NCI-H2029 treated with DMSO at 0.1 percent for 48 hours (cell line): Measurements from ENCODE around the gene DZIP1L.
A peak's percentile ranks its signal among the peaks of the same experiment; 100 is the strongest.
"Not testable (repeated sequence)": the region's sequence is repeated elsewhere in the genome, so short reads cannot be mapped to it uniquely, and the experiment has no call there.

ENCODE experiments used
- DNase-seq: peaks from one replicate; lab custom pipeline; 2025; lab: John Stamatoyannopoulos, UW

The DZIP1L gene

DNA sequence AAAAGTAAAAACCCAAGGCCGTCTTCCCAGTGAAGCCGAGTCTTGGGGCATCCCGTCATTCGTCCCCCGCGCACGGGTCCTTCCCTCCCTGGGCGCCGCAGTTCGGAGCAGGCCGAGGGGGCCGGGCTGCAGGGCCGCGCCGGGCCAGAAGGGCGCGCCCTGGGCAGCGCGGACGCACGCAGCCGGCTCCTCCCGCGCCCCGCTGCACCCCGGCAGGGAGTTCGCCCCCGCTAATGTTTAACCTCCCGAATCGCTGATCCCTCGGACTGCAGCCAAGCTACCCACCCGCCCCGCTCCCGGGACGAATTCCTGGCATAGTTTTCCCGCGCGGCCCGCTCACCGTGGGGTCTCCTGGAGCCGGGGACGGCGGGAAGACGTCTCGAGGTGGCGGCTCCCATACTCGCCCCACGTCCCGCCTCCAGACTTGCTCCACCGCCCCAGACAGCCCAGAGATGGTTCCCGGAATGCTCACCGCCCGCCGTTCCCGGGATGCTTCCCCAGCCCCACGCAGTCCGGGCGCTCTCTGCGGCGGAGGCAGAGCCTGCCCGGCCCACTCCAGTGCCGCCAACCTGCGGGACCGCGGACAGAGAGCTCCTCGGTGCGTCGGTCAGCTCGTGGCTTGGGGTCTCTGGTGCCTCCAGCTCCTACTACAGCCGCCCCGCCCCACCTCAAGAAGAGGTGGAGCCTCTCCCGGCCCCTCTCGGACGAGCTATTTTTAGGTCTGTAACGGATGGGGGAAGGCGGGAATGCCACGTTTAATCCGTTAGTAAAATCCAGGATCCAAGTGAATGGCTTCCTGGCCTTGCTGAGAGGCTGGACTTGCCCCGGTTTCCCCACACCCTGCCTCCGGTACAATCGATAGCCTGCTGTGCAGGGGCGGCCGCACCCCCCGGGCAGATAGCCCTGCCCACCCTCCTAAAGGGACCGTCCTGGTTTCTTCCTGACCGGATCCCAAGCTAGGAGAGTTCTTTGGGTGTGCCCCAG lies at the start of gene DZIP1L:
Gene DZIP1L, minus strand, starts transcription at position 621 of the 984 bp plus-strand sequence. CDS start 11,637 bp downstream, outside the sequence.
- DNase-seq: no peak

- no peak for DNase-seq
These were observed 49.7 kb upstream of the DZIP1L start for GRCh38 chr3:138165061-138165460.

DNA sequence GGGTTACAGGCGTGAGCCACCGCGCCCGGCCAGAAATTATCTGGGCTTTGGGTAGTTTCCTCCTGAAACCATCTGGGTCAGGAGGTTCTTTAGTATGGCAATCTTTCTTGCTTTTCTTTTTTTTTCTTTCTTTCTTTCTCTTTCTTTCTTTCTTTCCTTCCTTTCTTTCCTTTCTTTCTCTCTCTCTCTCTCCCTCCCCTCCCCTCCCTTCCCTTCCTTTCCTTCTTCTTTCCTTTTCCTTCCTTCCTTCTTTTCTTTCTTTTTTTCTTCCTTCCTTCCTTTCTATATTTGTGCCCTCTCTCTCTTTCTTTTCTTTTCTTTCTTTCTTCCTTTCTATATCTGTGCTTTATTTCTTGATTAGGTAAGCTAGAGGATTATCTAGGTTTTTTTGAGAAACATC lies 42.3 kb upstream of the DZIP1L start:
- no peak for DNase-seq

- no peak for DNase-seq
These were observed 39.1 kb upstream of the DZIP1L start for GRCh38 chr3:138154534-138154933.

- DNase-seq: no peak
These were observed 33.1 kb upstream of the DZIP1L start for GRCh38 chr3:138148503-138148902.

- not testable (repeated sequence) for DNase-seq
These were observed 26.8 kb upstream of the DZIP1L start for GRCh38 chr3:138142181-138142580.

- DNase-seq: no peak
These were observed 25.5 kb upstream of the DZIP1L start for GRCh38 chr3:138140940-138141339.

GRCh38 chr3:138139691-138140090 lies 24.3 kb upstream of the DZIP1L start:
- DNase-seq: no peak

DNA sequence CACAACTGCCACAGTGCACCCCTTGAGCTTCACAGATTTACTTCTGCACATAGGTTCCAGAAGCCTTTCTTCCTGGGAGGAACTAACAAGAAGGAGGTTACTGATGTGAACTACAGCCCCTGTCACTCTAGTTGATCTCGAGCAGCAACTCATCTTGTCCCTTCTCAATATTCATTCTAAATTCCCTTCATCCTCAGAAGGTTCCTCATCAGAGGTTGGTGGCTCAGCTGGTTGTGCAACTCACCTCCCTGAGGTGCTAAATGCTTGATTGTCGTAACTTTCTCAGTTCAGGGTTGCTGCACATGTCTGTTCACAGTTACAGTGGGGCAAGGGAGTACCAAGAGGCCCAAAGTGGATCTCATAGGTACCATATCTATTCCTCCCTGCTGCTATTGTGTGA lies 22.5 kb upstream of the DZIP1L start:
- DNase-seq: no peak

GRCh38 chr3:138136201-138136600 lies 20.8 kb upstream of the DZIP1L start:
- DNase-seq: no peak

GRCh38 chr3:138135833-138136194 lies 20.4 kb upstream of the DZIP1L start:
- no peak for DNase-seq

DNA sequence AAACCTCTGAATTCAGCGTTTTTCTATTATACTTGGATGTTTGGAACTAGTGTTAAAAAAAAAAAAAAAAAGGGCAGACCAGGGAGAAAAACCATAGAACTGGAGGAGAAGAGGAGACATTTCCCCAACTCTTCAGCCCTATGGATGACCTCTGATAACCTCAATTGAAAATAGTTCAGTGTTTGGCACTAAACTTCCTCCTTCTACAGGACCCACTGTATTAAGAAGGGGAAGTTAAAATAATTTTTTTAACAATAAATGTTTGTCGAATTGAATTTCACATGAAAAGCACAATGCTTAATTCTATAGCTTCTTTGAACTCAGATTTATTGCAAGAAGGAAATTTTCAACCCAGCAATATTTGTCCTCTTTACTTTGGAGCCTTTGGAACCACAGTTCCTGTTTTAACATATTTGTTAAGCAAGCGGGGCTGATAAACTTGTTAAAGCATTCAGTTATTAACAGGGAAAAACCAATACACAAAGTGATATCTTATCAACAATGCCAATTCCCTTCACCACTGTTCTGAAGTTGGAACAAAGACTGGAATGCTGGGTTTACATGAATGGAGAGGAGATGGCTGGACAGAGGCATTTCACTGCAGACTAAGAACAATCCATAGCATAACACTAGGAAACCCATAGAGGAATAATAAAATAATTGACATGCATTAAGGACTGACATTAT lies 19.9 kb upstream of the DZIP1L start:
- no peak for DNase-seq

GRCh38 chr3:138132239-138132638 lies 16.8 kb upstream of the DZIP1L start, which contains the start of gene A4GNT:
Gene A4GNT (minus strand): TSS chr3:138132390. CDS start chr3:138131256, 1,134 bp downstream.
- no peak for DNase-seq

GRCh38 chr3:138127636-138128365 lies 12.4 kb upstream of the DZIP1L start:
- DNase-seq: no peak

GRCh38 chr3:138125548-138126221 lies 10.3 kb upstream of the DZIP1L start:
- no peak for DNase-seq

GRCh38 chr3:138124706-138125355 lies 9.4 kb upstream of the DZIP1L start:
- DNase-seq: no peak

DNA sequence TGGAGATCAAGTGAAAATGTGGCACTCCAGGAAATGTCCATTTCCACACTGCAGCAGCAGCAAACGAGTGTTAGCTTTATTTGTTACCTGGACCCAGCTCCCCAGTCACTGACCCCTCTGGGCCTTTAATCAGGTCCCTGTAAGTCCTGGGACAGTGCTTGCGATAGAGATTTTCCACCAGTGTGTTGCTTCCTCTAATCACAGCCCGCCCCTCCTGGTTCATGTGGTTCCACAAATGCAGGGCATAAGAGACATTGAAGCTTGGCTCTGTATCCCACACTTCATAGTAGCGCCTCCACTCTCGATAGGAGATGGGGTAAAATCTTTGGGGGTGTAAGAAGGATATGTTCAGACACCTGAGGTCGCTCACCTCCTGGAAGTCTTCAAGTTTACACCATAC lies 8.8 kb upstream of the DZIP1L start:
- DNase-seq: no peak

GRCh38 chr3:138119423-138119766 lies 4.0 kb upstream of the DZIP1L start:
- no peak for DNase-seq

GRCh38 chr3:138118612-138119422 lies 3.4 kb upstream of the DZIP1L start:
- DNase-seq: peak; percentile 78

- DNase-seq: no peak
These were observed 933 bp downstream of the DZIP1L start for GRCh38 chr3:138114431-138114918.
